A673 (cell line): ENCODE results near the gene ANO4. TPM values are rescaled to one million over a fixed set of nuclear protein-coding genes. Genes with fewer than 3 reads are reported as not detected.
A peak's percentile ranks its signal among the peaks of the same experiment; 100 is the strongest.

Experiments
- BruUV-seq: library from RNA; stranded (reverse); fragments of 400-500 nt; replicated peaks from 2 replicates; lab custom pipeline; 2021; lab: Mats Ljungman, UMichigan
- CTCF ChIA-PET: fragments of 300-600 bp; sonication (Branson Sonifier 250); formaldehyde crosslinking; loops from one replicate; lab custom pipeline; 2022; ENCODE audit warnings: antibody characterized with exemption; lab: Charles Lee
- POLR2A ChIA-PET: fragments of 300-600 bp; sonication (Branson Sonifier 250); formaldehyde crosslinking; loops from one replicate; lab custom pipeline; 2022; ENCODE audit warnings: antibody characterized with exemption; ENCODE audit not compliant: low non-redundant PET; lab: Charles Lee
- DNase-seq: peaks from one replicate; pipeline ENCODE4 v3.0.0-alpha.2; 2015; ENCODE audit warnings: low spot score
- H3K27ac ChIP-seq: fragments of 200-600 bp; sonication (generic); 2 replicates; pipeline ENCODE4 v1.5.1; 2016; ENCODE audit warnings: mixed run types, low read depth, mild to moderate bottlenecking, mixed read lengths, antibody characterized with exemption, low read length; ENCODE audit not compliant: poor library complexity, severe bottlenecking
- H3K27me3 ChIP-seq: fragments of 200-600 bp; sonication (generic); replicated peaks from 2 replicates; pipeline ENCODE4 v1.6.1; 2017; ENCODE audit warnings: mixed run types, low read depth, mild to moderate bottlenecking, mixed read lengths, antibody characterized with exemption, low read length; ENCODE audit not compliant: insufficient read depth, poor library complexity
- H3K36me3 ChIP-seq: fragments of 200-600 bp; sonication (generic); 2 replicates; pipeline ENCODE4 v1.6.1; 2016; ENCODE audit warnings: mixed run types, mild to moderate bottlenecking, mixed read lengths, antibody characterized with exemption, low read length; ENCODE audit not compliant: insufficient read depth, poor library complexity, severe bottlenecking
- H3K4me1 ChIP-seq: fragments of 200-600 bp; sonication (generic); 2 replicates; pipeline ENCODE4 v1.6.1; 2017; ENCODE audit warnings: mixed run types, mild to moderate bottlenecking, mixed read lengths, antibody characterized with exemption, low read length; ENCODE audit not compliant: insufficient read depth, poor library complexity, severe bottlenecking
- H3K4me3 ChIP-seq: fragments of 200-600 bp; sonication (generic); 2 replicates; pipeline ENCODE4 v1.5.1; 2016; ENCODE audit warnings: low read depth, mixed run types, mild to moderate bottlenecking, mixed read lengths, low read length; ENCODE audit not compliant: poor library complexity, severe bottlenecking
- H3K9me3 ChIP-seq: fragments of 200-600 bp; sonication (generic); 2 replicates; pipeline ENCODE4 v1.6.1; 2016; ENCODE audit warnings: mixed run types, low read depth, mild to moderate bottlenecking, mixed read lengths, antibody characterized with exemption, low read length; ENCODE audit not compliant: poor library complexity, severe bottlenecking
- EZH2 ChIP-seq: fragments of 200-600 bp; sonication (generic); IDR thresholded peaks from 2 replicates; pipeline ENCODE4 v1.6.1; 2017; ENCODE audit warnings: borderline replicate concordance, low read depth, mild to moderate bottlenecking, mixed read lengths, antibody characterized with exemption, low read length; ENCODE audit not compliant: poor library complexity, severe bottlenecking
- intact Hi-C: fragments of 100-400 bp; cut with micrococcal nuclease; formaldehyde crosslinking; loops from one replicate; pipeline ENCODE4 v1.10.0; 2022; ENCODE audit not compliant: unreplicated experiment
- total RNA-seq: library from RNA; stranded (reverse); gene quantifications from 2 replicates; pipeline ENCODE4 v1.2.3, GENCODE V29; 2021
- TF ChIP-seq, protein P1 (sequence below): fragments of 300-800, 200-600 bp; sonication (generic); conservative IDR thresholded peaks from 2 replicates; pipeline ENCODE4 v1.5.1; 2017; ENCODE audit warnings: low read depth, mild to moderate bottlenecking, antibody characterized with exemption, low read length, moderate library complexity, mixed read lengths

The ANO4 gene
- total RNA-seq, 1 experiment from 2014 or later: 9.3 TPM

DNA sequence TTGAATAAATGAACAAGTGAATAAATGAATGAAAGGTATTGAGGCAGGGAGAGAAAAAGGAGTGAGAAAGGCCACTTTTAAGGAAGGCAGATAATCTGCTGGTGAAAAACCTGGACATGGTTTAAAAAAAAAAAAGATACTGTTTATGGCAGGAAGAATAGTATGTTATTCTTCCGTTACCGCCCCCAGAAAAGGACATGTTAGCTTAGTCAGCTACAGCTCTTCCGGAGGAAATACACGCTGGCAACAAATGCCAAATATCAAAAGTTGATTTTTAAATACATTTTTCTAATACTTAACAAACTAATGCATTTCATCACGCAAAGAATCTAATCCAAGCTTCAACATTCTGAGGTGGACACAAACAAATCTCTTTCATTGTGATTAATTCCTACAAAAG lies 372.3 kb downstream of the ANO4 start:
- no peak for DNase-seq
- TF ChIP-seq, protein P1, sequence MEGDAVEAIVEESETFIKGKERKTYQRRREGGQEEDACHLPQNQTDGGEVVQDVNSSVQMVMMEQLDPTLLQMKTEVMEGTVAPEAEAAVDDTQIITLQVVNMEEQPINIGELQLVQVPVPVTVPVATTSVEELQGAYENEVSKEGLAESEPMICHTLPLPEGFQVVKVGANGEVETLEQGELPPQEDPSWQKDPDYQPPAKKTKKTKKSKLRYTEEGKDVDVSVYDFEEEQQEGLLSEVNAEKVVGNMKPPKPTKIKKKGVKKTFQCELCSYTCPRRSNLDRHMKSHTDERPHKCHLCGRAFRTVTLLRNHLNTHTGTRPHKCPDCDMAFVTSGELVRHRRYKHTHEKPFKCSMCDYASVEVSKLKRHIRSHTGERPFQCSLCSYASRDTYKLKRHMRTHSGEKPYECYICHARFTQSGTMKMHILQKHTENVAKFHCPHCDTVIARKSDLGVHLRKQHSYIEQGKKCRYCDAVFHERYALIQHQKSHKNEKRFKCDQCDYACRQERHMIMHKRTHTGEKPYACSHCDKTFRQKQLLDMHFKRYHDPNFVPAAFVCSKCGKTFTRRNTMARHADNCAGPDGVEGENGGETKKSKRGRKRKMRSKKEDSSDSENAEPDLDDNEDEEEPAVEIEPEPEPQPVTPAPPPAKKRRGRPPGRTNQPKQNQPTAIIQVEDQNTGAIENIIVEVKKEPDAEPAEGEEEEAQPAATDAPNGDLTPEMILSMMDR: no peak
- TF ChIP-seq EZH2: no peak
- ChIA-PET POLR2A (no interaction called here), CTCF (no interaction called here)
- intact Hi-C loops: no loop called here
- Histone ChIP-seq H3K36me3 (no peaks in the 10 kb centered on the region), H3K27me3 (no peaks in the 10 kb centered on the region), H3K27ac (no peak overlapping the region), H3K4me3 (no peak overlapping the region), H3K4me1 (peaks cover 6% of the 10 kb centered on the region), H3K9me3 (no peaks in the 10 kb centered on the region)
- no TSS peak for BruUV-seq

- TF ChIP-seq, protein P1: no peak
- TF ChIP-seq EZH2: no peak
- no peaks in the 10 kb centered on the region for H3K9me3 ChIP-seq
- intact Hi-C loops: no loop called here
- ChIA-PET POLR2A (no interaction called here), CTCF (no interaction called here)
- H3K4me3 ChIP-seq: no peak overlapping the region
- H3K27ac ChIP-seq: no peak overlapping the region
- BruUV-seq: no TSS peak
- H3K4me1 ChIP-seq: peaks cover 6% of the 10 kb centered on the region
- no peak for DNase-seq
- H3K27me3 ChIP-seq: no peaks in the 10 kb centered on the region
- no peaks in the 10 kb centered on the region for H3K36me3 ChIP-seq
Observed at GRCh38 chr12:101168001-101168400, 373.4 kb downstream of the ANO4 start.

- POLR2A ChIA-PET: no interaction called here
- BruUV-seq: no TSS peak
- no peaks in the 10 kb centered on the region for H3K36me3 ChIP-seq
- peak; percentile 50 for DNase-seq
- TF ChIP-seq, protein P1: peak; percentile 52
- no peak for TF ChIP-seq EZH2
- H3K4me1 ChIP-seq: no peaks in the 10 kb centered on the region
- H3K27me3 ChIP-seq: no peaks in the 10 kb centered on the region
- CTCF ChIA-PET: no interaction called here
- H3K9me3 ChIP-seq: no peaks in the 10 kb centered on the region
- intact Hi-C loops: loop anchor here (1.0 kb wide), 1 partner anchor 151 kb away; no protein-coding TSS in a partner anchor
- no peak overlapping the region for H3K4me3 ChIP-seq
- H3K27ac ChIP-seq: no peak overlapping the region
Observed at GRCh38 chr12:101172316-101172715, 377.7 kb downstream of the ANO4 start.
